Psoas muscle (tissue), 8 donors: ENCODE data around the gene SMIM20. TPM values are rescaled to one million over a fixed set of nuclear protein-coding genes. Genes with fewer than 3 reads are reported as not detected.
A peak's percentile ranks its signal among the peaks of the same experiment; 100 is the strongest.

Source experiments
- ATAC-seq, 4 donors: fragments of 200-7000 bp; cut with Tn5 transposase; one replicate each; pipeline ENCODE4 v1.9.1; 2020; ENCODE audit warnings: moderate library complexity in 3 of 4, mild to moderate bottlenecking in 2 of 4
- DNase-seq, 2 donors: peaks; one replicate each; pipeline ENCODE4 v3.0.0-alpha.2; 2020
- H3K27ac ChIP-seq: fragments of 200-600 bp; one replicate; pipeline ENCODE4 v1.8.0; 2022
- H3K27me3 ChIP-seq, 3 donors: fragments of 200-600 bp in 1 of 3; one replicate each; pipeline versions ENCODE4 v1.6.1 to v1.8.0; 2013 to 2022; ENCODE audit warnings: low read length in 2 of 3, mild to moderate bottlenecking in 2 of 3, moderate library complexity in 1 of 3; ENCODE audit not compliant: insufficient read depth in 3 of 3
- H3K36me3 ChIP-seq, 2 donors: fragments of 200-600 bp in 1 of 2; one replicate each; pipeline versions ENCODE4 v1.6.1 to v1.8.0; 2013 to 2022; ENCODE audit warnings: low read depth in 1 of 2, mild to moderate bottlenecking in 1 of 2, moderate library complexity in 1 of 2; ENCODE audit not compliant: insufficient read depth in 1 of 2
- H3K4me1 ChIP-seq: fragments of 200-600 bp; one replicate; pipeline ENCODE4 v1.8.0; 2022
- H3K4me3 ChIP-seq: fragments of 200-600 bp; one replicate; pipeline ENCODE4 v1.8.0; 2022; ENCODE audit warnings: mild to moderate bottlenecking
- H3K9me3 ChIP-seq: fragments of 200-600 bp; one replicate; pipeline ENCODE4 v1.8.0; 2022
- WGBS, 3 donors: extraction: QIAGEN DNeasy Blood & Tissue Kit; methylation state at CpG; one replicate each; pipeline versions ENCODE4 v1.1.6 to v1.1.7; 2013; 5-methylcytosine and 5-hydroxymethylcytosine counted together
- intact Hi-C, 2 donors: fragments of 100-400 bp; cut with DNase I; formaldehyde crosslinking; loops; one replicate each; pipeline versions ENCODE4 v1.11.0 to v1.14.2; 2022
- polyA plus RNA-seq, 3 donors: library from polyadenylated mRNA; stranded (reverse); fragments of 200-250 nt; gene quantifications; one replicate each; pipeline ENCODE4 v1.2.3, GENCODE V29; 2013
- total RNA-seq, 4 donors: library from RNA; stranded (reverse); fragmentation: NEBNext Ultra II Directional in 2 of 4; extraction: Animal tissue kit (Norgen Biotek cat#: 25700) in 2 of 4; gene quantifications; one replicate each; pipeline versions ENCODE4 v1.2.1 to v1.2.4, GENCODE V29; 2021 to 2023
- TF ChIP-seq, protein P1 (sequence below): fragments of 200-600 bp; IDR thresholded peaks from one replicate; pipeline ENCODE4 v1.8.0; 2022; ENCODE audit warnings: antibody characterized with exemption
- donor health status: healthy with polysubstance abuse.
- donor health status: DM: no; HTN: no; CAD: no; lungs with moderate emphysema.
- donor health status: Bipolar disorder and iron deficiency.
- donor health status: healthy.
- donor health status: DM: yes; HTN: yes; CAD: no.
- donor health status: DM: no; HTN: no; CAD: no.
- donor health status: DM: no; HTN: no; CAD: no.
- donor health status: DM: yes; HTN: yes; CAD: no.

Gene SMIM20
- total and polyA plus RNA-seq, 7 donors: 30.9 to 100 (median 47.6) TPM

DNA sequence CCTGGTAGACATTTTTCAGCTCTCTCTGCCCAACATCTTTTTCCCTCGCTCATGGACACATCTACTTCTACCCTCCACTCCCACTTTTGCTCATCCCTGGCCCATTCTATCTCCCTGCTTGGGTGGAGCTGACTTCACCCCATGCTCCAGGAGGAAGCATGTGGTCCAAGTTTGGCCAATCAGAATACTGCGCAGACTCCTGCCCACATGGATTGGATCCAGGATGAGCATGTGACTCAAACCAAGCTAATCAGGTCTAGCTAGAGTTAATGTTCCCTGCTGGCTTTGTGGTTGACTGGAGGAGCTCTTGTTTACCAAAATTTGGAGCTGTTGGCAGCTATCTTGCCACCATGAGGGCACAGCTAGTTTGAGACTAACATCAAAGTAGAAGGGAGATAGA, 22.7 kb downstream of the SMIM20 start:
- Histone ChIP-seq H3K36me3 (no peaks in the 10 kb centered on the region), H3K9me3 (no peaks in the 10 kb centered on the region), H3K27me3 (no peaks in the 10 kb centered on the region), H3K4me3 (no peak overlapping the region), H3K4me1 (no peaks in the 10 kb centered on the region), H3K27ac (no peak overlapping the region)
- DNase-seq: no peak
- intact Hi-C loops: no loop called here
- TF ChIP-seq, protein P1, sequence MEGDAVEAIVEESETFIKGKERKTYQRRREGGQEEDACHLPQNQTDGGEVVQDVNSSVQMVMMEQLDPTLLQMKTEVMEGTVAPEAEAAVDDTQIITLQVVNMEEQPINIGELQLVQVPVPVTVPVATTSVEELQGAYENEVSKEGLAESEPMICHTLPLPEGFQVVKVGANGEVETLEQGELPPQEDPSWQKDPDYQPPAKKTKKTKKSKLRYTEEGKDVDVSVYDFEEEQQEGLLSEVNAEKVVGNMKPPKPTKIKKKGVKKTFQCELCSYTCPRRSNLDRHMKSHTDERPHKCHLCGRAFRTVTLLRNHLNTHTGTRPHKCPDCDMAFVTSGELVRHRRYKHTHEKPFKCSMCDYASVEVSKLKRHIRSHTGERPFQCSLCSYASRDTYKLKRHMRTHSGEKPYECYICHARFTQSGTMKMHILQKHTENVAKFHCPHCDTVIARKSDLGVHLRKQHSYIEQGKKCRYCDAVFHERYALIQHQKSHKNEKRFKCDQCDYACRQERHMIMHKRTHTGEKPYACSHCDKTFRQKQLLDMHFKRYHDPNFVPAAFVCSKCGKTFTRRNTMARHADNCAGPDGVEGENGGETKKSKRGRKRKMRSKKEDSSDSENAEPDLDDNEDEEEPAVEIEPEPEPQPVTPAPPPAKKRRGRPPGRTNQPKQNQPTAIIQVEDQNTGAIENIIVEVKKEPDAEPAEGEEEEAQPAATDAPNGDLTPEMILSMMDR: no peak
- no peak for ATAC-seq
- 98 to 100% (median 99%) methylated on average over 2 of the region's 2 CpGs for WGBS, 3 donors

DNA sequence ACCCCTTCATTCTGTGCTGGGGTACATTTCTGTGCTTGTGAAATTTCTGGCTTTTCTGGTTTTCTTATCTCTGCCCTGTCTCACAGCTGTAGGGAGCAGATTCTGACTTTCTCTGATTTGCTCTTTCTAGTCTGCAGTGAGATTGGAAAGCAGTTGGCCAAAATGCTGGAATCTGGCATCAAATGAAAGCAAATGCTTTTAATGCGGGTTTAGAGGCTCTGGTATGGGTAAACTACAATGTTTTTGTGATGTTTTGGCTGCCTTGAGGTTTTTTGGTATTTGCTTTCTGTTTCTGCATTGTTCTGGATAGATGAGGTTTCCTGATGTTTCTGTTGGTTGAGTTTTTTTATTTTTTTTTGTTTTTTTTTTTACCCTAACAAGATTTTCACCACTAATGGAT, 23.8 kb downstream of the SMIM20 start:
- H3K9me3 ChIP-seq: no peaks in the 10 kb centered on the region
- H3K4me1 ChIP-seq: no peaks in the 10 kb centered on the region
- no peaks in the 10 kb centered on the region for H3K27me3 ChIP-seq
- ATAC-seq (no peak), DNase-seq (no peak)
- no peak overlapping the region for H3K4me3 ChIP-seq
- H3K36me3 ChIP-seq: no peaks in the 10 kb centered on the region
- H3K27ac ChIP-seq: no peak overlapping the region
- TF ChIP-seq, protein P1: no peak
- intact Hi-C loops: no loop called here
- 16 to 45% (median 30%) methylated on average over 1 of the region's 1 CpG for whole genome bisulfite sequencing, 3 donors

DNA sequence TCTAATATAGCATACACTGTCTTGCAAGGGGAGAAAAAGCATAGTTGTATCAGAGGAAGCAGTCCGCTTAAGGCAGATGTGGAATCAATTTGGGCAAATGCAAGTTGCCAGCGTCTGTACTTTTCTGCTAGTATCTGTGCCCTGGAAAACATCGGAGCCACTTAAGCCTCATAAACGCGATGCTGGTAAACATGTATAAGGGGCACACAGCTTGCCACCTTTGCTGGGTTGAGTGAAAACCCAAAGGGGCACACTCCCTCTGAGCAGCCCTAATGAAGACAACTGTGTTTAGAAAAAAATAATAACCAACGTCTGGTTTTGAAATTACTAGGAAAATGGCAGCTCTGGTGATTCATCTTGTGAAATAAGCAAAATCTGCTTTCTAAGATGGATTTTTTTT, 24.3 kb downstream of the SMIM20 start:
- intact Hi-C loops: no loop called here
- no peak overlapping the region for H3K4me3 ChIP-seq
- ATAC-seq (no peak), DNase-seq (no peak)
- H3K27ac ChIP-seq: no peak overlapping the region
- H3K9me3 ChIP-seq: no peaks in the 10 kb centered on the region
- 17 to 39% (median 23%) methylated on average over 6 of the region's 6 CpGs for WGBS, 3 donors
- no peaks in the 10 kb centered on the region for H3K36me3 ChIP-seq
- no peaks in the 10 kb centered on the region for H3K27me3 ChIP-seq
- TF ChIP-seq, protein P1: no peak
- H3K4me1 ChIP-seq: no peaks in the 10 kb centered on the region

DNA sequence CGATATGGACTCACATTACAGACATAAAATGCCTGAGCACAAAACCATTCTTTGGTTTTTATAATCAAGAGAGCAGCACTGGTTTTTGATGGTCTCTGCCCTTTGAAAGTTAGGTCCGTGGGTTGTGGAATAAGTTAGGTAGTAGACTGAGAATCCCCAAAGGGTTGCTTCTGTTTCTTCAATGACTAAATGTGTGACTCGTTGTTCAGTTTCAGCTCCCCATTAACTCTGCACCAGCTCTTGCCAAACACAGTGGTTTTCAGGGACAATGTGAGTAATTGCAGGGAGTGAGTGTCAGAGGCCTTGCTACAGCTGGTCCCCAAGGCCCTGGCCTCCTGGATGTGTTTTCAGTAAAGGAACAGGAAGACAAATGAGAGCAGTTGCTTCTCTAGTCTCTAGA, 24.8 kb downstream of the SMIM20 start:
- Histone ChIP-seq H3K9me3 (no peaks in the 10 kb centered on the region), H3K4me1 (no peaks in the 10 kb centered on the region), H3K36me3 (no peaks in the 10 kb centered on the region), H3K27me3 (no peaks in the 10 kb centered on the region), H3K4me3 (no peak overlapping the region), H3K27ac (no peak overlapping the region)
- TF ChIP-seq, protein P1: no peak
- ATAC-seq (peak in 3 of 4 donors; percentile 61 to 80 (median 65)), DNase-seq (peak; percentile 71 to 80)
- 38 to 50% (median 43%) methylated on average over 3 of the region's 3 CpGs for WGBS, 3 donors
- intact Hi-C loops: no loop called here

DNA sequence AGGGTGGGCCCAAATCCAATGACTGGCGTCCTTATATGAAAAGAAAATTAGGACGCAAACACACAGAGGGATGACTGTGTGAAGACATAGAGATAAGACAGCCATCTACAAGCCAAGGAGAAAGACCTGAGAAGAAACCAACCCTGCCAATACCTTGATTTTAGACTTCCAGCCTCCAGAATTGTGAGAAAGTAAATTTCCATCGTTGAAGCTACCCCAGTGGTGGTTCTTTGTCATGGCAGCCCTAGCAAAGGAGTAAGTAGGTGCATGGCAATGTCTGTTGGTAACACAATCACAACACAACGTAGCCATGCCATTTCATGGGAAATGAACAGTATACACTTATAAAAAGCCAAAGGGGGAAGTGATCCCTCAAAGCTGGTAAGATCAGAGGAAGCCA, 25.3 kb downstream of the SMIM20 start:
- Histone ChIP-seq H3K4me1 (no peaks in the 10 kb centered on the region), H3K36me3 (no peaks in the 10 kb centered on the region), H3K9me3 (no peaks in the 10 kb centered on the region), H3K27ac (no peak overlapping the region), H3K27me3 (no peaks in the 10 kb centered on the region), H3K4me3 (no peak overlapping the region)
- intact Hi-C loops: no loop called here
- DNase-seq (no peak), ATAC-seq (no peak)
- TF ChIP-seq, protein P1: no peak
- WGBS, 3 donors: 88 to 90% (median 89%) methylated on average over 4 of the region's 4 CpGs
